SHP77 treated with DMSO at 0.1 percent for 48 hours (cell line): ENCODE results near the gene THRB.

Experiments
- DNase-seq: peaks from one replicate; lab custom pipeline; 2025; lab: John Stamatoyannopoulos, UW

Gene THRB

GRCh38 chr3:24303057-24303754 lies 191.4 kb downstream of the THRB start:
- no peak for DNase-seq

- no peak for DNase-seq
These were observed 192.3 kb downstream of the THRB start for GRCh38 chr3:24302396-24302795.

DNA sequence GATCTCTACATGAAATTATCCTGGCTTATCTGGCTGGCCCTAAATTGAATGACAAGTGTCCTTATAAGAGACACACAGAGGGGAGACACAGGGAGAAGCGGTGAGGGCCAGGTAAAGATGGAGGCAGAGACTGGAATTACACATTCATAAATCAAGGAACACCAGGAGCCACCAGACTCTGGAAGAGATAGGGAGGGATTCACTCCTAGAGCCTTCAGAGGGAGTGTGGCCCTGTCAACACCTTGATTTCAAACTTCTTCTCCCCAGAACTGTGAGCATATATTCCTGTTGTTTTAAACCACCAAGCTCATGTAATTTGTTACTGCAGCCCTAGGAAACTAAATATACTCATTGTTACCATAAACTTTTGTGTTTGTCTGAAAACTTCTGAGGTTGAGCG lies 193.7 kb downstream of the THRB start:
- DNase-seq: no peak

GRCh38 chr3:24299806-24300626 lies 194.6 kb downstream of the THRB start:
- DNase-seq: no peak

GRCh38 chr3:24299246-24299805 lies 195.3 kb downstream of the THRB start:
- DNase-seq: no peak

DNA sequence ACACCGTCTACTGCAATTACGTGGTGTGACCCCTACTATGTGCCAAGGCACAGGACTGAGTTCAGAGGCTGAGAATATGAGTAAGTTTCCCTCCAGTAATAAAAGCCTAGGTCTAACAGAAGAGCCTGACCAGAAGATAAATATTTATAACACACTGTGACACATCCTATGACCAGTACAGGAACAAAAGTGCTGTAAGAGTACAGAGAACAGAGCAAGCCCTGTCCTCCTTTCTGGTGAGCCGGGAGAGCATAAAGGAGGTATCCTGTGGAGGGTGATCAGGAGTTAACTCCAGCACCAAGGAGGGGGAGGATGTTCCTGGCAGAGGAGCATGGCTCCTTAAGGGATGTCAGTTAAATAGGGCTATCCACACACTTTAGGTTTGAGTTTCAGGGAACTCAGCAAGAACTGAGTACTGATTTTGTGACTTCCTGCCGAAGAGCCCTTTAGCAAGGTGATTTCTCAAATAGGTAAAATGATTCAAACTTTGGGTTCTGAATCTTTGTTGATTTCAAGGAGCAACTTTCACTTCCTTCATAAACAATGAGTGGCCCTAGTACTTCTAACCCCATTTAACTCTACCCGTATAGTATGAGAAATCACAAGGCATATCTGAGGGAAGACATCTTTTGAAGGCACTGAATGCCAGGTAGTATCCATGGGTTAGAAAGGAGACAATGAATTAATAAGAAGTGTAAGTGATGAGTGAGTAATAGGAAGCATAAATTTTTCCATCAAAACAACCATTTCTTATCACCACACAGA lies 198.0 kb downstream of the THRB start:
- no peak for DNase-seq

DNA sequence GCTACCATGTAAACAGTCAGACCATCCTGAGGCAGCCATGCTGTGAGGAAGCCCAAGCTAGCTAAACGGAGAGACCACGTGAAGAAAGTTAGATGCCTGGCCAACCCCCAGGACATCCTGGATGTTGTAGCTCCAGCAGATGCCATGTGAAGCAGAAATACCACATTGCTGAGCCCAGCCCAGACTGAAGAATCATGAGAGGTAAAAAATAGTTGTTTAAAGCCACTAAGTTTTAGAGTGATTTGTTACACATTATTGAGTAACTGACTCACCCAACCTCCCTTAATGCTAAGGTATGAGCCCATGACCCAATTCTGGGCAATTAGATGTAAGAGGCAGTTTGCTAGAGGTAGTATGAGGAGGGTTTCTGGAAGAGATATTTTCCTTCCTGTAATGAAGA lies 200.5 kb downstream of the THRB start:
- no peak for DNase-seq

- no peak for DNase-seq
These were observed 203.0 kb downstream of the THRB start for GRCh38 chr3:24291646-24292045.

DNA sequence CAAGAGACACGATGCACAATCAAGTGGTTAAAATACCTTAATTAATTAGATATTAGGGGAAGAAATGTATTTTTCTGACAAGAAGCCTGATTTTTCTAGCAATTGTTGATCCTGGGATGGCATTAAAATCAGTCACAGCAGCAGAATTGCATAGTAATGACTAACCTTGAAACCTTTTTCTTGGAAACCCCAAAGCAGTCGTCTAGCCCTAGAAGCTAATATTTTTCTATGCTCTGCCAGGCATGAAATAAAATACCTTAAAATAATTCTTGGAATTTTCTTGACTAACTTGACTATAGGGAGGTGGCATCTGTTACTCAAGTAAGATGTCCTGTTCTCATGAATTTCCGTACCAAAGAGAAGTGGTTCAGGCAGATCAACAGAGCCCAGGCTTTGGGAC lies 204.1 kb downstream of the THRB start:
- DNase-seq: no peak

DNA sequence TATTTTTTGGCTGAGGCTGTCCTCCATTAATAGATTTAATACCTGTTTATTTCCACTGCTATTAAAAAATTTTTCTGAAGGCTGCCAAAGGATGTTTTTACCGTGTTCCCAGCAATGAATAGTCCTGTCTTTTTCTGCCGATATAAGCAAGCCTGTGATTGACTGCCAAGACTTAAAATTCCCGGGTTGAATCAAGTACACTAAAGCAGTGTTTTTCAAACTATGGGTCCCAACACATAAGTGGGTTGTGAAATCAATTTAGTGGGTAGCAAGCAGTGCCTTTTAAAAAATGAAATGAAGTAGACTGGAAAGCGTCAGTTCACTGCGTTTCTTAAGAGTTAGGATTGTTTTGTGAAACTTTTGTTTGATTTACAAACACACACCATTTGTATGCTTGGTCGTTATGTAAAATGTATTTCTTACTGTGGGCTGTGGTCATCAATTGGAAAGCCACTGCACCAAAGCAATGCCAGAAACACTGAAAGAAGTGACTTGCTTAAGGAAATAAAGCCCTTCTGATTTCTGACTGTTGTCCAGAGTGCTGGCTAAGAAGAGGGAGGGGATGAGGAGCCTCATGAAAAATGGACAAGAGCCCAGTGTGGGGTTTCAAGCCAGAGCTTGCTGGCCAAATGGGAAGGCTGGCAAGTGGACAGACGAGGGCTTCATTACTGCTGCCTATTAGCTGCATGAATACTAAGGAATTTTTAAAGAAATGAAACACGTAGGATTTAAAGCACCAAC lies 206.0 kb downstream of the THRB start:
- DNase-seq: no peak

DNA sequence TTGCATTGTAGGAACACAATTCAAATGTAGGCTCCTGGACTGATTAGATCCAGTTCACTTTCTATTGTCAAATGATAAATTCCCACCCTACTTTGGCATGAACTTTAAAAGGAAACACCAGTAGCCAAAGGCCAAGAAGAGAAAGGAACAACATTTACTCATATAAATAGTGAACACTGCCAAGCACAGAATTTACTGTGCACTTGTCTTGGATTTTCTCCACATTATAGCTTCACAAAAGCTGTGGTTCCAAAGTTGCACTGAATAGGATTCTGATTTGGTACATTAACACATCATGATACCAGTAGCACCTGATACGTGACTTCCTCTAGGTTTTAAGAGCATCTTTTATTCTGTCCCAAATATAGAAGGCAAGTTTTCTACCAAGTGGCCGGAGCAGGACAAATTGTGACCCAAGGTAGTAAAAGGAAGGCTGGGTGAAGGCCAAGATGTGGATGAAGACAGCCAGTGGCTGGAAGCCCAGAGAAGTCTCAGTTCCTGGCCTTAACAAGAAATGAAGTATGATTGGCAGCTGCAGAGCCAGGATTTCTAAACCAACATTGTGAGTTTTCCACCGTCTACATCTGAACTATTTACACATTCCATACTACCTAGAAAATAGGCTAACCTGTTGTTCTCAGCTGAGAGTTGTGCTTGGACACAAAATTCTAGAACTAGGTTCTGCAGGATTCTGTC lies 206.7 kb downstream of the THRB start:
- DNase-seq: no peak

DNA sequence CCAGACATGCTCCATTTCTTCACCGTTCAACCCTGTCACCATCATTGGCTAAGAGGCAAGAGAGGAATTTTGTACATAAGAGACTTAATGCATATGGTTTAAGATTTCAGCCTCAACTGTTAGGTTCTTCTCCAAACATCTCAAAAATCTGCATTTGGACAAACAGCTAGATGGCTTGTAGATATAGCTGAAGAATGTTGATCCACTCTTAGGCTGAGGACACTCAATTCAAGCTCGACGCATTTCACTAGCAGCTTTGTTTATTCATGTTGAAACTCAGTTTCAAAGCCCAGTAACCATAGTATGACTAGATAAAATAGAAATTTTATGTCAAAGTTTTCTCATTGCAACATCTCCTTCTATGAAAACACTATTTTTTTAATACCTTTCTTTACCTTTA lies 208.2 kb downstream of the THRB start:
- no peak for DNase-seq

- DNase-seq: no peak
These were observed 216.1 kb downstream of the THRB start for GRCh38 chr3:24278543-24278942.

DNA sequence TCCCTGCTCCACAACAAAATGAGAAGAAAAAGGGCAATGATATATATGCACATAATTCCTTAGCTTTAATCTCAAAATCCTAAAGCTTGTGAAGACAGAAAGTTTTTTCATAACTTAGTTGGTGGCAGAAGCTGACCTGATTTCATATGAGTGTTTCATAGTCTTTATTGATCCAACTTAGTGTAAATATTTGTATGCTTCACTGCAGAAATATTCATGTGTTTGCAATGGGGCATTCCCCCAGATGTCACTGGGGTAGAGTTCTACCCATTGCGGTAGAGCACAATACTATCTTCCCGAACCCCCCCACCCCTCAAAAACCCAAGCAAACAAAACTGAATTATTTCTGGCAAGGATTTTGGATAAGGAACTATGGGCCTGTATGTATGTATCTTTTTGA lies 221.2 kb downstream of the THRB start:
- DNase-seq: no peak

DNA sequence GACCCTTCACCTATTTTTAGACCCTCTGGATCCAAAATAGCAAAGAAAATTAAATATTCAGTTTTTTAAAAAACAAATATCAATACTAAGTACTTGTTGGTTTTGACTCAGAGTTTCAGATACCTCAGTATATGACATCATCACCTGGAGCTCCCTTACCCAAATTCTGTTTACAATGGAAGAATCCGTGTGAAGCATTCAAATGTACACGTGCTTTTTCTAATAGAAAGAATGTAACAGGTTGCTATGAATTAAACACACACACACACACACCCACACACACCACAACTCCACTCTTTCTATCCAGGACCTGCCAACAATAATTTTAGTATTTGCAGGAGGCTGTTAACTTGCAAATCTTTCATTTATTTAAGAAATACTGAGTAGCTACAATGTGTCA lies 221.8 kb downstream of the THRB start:
- no peak for DNase-seq

GRCh38 chr3:24272408-24272807 lies 222.2 kb downstream of the THRB start:
- no peak for DNase-seq

DNA sequence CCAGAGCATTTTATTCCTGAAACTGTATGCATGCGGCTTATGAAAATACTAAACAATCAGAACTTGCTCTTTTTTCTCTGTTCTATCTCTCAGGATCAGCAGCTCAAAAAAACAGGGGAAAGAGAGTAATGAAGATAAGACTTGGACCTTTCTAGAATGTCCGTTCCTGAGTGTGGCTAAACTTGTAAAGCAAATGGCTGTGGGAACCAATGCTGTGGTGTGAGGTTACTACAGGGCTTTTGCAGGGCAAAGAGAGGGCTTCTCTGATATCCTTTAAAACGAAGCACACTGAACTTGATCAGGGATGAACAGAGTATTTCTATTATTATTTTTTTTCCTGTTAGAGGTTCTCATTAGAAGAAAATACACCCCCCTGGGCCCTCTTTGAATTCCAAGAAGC lies 223.4 kb downstream of the THRB start:
- DNase-seq: no peak

DNA sequence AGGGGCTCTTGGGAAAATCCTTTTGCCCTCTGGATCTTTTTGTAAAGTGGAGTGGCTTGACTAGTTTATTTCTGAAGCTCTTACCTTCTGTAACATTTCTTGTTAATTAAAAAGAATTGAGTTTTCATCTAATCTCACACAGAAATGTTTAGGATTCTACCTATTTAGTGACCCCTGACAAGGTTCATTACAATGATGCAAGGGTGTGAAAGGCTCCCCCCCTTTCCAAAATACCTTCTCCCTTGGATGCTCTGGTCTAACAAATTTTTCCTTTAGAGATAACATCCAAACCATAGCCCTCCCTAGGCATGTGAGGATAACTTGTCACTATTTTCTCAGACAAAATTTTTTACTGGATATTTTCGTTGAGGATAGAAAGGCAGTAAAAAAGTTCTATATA lies 223.9 kb downstream of the THRB start:
- DNase-seq: no peak

- no peak for DNase-seq
These were observed 224.4 kb downstream of the THRB start for GRCh38 chr3:24270204-24270691.

DNA sequence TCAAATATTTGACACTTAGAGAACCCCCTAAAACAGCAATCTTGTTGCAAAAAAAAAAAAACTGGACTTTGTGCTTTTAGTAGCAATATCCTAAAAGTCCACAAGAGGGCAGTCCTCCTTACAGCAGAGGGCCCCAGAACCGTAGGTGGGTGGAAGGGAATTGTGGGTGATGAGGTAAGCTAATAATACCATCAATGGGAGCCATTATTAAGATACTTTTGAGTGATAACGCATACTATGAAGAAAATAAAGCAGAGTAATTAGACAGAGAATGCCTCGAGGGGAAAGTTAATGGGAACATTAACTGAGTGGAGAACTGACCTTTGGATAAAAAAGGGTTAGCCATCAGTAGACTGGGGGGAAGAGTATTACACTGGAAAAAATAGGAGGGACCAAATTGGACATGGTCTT lies 229.9 kb downstream of the THRB start:
- no peak for DNase-seq

- DNase-seq: no peak
These were observed 230.6 kb downstream of the THRB start for GRCh38 chr3:24264011-24264410.
